ENCODE data around the gene MPI.
"Not testable (repeated sequence)": the region's sequence is repeated elsewhere in the genome, so short reads cannot be mapped to it uniquely, and the experiment has no call there.

MPI gene

GRCh38 chr15:74894383-74894782 is 4.5 kb downstream of the MPI start:
- DNase-seq: not testable (repeated sequence)

GRCh38 chr15:74895830-74896229 is 6.0 kb downstream of the MPI start:
- DNase-seq: no peak

GRCh38 chr15:74896316-74896715 is 6.5 kb downstream of the MPI start:
- DNase-seq: no peak

- no peak for DNase-seq
Measured at GRCh38 chr15:74897300-74897701, 7.5 kb downstream of the MPI start.

GRCh38 chr15:74901612-74902063 is 11.8 kb downstream of the MPI start:
- DNase-seq: peak; percentile 44

- no peak for DNase-seq
Measured at GRCh38 chr15:74902295-74903075, 12.6 kb downstream of the MPI start.

GRCh38 chr15:74903676-74904075 is 13.8 kb downstream of the MPI start:
- no peak for DNase-seq

- no peak for DNase-seq
Measured at GRCh38 chr15:74904190-74904805, 14.5 kb downstream of the MPI start.

GRCh38 chr15:74906067-74906449 is 16.2 kb downstream of the MPI start:
- DNase-seq: no peak

- peak; percentile 80 for DNase-seq
Measured at GRCh38 chr15:74906450-74907162, 16.8 kb downstream of the MPI start, which contains the start of gene FAM219B. TSS of gene FAM219B (minus strand) at chr15:74906851. CDS start at chr15:74906800, 51 bp downstream.

GRCh38 chr15:74907163-74907870 is 17.5 kb downstream of the MPI start:
- DNase-seq: no peak

GRCh38 chr15:74908635-74909034 is 18.8 kb downstream of the MPI start:
- DNase-seq: no peak

- no peak for DNase-seq
Measured at GRCh38 chr15:74913041-74913440, 23.2 kb downstream of the MPI start.

GRCh38 chr15:74913799-74914198 is 24.0 kb downstream of the MPI start:
- DNase-seq: not testable (repeated sequence)

GRCh38 chr15:74917676-74918075 is 27.8 kb downstream of the MPI start:
- no peak for DNase-seq

GRCh38 chr15:74920456-74920855 is 30.6 kb downstream of the MPI start:
- no peak for DNase-seq

- no peak for DNase-seq
Measured at GRCh38 chr15:74924525-74924924, 34.7 kb downstream of the MPI start.

GRCh38 chr15:74928771-74929198 is 38.9 kb downstream of the MPI start:
- no peak for DNase-seq

GRCh38 chr15:74933573-74933972 is 43.7 kb downstream of the MPI start:
- DNase-seq: no peak

- not testable (repeated sequence) for DNase-seq
Measured at GRCh38 chr15:74935193-74935592, 45.4 kb downstream of the MPI start.

GRCh38 chr15:74937272-74937589 is 47.4 kb downstream of the MPI start:
- no peak for DNase-seq

- peak; percentile 91 for DNase-seq
Measured at GRCh38 chr15:74937590-74938371, 47.9 kb downstream of the MPI start, which contains the start of gene COX5A. TSS of gene COX5A (minus strand) at chr15:74938073. CDS start at chr15:74938014, 59 bp downstream.
